Esophagus muscularis mucosa (tissue), 3 donors: Measurements from ENCODE around the gene UMODL1.

Experiments
- POLR2A ChIP-seq: fragments of 450-650 bp; IDR thresholded peaks from one replicate; pipeline ENCODE4 v1.6.1; 2017; ENCODE audit warnings: antibody characterized with exemption, moderate library complexity, mild to moderate bottlenecking, low read depth
- POLR2AphosphoS5 ChIP-seq, 2 donors: sonication (generic); formaldehyde crosslinking; IDR thresholded peaks; one replicate each; pipeline ENCODE4 v1.6.1; 2017; ENCODE audit warnings: antibody characterized with exemption in 2 of 2
- TF ChIP-seq, protein P1 (sequence below), 3 experiments: fragments of 200-600 bp in 2 of 3; fragments of 450-650 bp in 1 of 3; sonication (generic) in 2 of 3; IDR thresholded peaks; one replicate each; pipeline ENCODE4 v1.5.1; 2017 to 2019; ENCODE audit warnings: antibody characterized with exemption in 3 of 3, mild to moderate bottlenecking in 2 of 3, moderate library complexity in 1 of 3

DNA sequence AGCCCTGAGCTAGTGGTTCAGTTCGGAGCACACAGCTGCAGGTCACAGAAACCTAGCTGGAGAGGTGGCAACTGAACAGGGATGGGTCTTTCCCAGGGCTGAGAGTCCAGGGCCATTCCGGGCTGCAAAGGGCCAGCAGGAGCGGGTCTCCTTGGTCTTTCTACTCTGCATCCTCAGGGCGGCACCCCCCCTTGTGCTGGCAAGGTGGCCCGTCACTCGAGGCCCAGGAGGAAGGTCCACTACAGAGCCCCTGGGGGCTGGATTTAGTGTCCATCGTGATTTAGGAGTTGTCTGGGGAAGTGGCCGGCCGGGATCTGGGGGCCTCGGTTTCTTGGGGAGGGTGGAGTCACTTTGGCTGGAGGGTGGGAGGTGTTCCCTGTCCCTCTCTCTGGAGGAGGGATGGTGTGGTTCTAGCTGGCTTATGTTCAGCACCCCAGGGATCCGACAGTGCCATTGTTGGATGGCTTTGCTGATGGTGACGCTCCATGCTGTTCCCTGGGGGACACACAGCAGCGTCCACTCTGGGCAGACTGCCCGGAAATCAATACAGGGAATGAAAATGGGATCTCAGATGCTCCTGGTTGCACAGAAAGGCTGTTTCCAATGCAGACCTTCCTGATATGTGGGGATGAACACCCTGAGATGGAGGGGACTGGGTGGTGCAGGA lies 64.4 kb downstream of the UMODL1 start:
- TF ChIP-seq POLR2AphosphoS5 (IDR thresholded peaks at IDR 0.05) = no peak
- no peak for TF ChIP-seq POLR2A
- TF ChIP-seq, protein P1, sequence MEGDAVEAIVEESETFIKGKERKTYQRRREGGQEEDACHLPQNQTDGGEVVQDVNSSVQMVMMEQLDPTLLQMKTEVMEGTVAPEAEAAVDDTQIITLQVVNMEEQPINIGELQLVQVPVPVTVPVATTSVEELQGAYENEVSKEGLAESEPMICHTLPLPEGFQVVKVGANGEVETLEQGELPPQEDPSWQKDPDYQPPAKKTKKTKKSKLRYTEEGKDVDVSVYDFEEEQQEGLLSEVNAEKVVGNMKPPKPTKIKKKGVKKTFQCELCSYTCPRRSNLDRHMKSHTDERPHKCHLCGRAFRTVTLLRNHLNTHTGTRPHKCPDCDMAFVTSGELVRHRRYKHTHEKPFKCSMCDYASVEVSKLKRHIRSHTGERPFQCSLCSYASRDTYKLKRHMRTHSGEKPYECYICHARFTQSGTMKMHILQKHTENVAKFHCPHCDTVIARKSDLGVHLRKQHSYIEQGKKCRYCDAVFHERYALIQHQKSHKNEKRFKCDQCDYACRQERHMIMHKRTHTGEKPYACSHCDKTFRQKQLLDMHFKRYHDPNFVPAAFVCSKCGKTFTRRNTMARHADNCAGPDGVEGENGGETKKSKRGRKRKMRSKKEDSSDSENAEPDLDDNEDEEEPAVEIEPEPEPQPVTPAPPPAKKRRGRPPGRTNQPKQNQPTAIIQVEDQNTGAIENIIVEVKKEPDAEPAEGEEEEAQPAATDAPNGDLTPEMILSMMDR (IDR thresholded peaks at IDR 0.05) = no peak
